A673 (cell line): ENCODE measurements around the gene LDB3. TPM values are rescaled to one million over a fixed set of nuclear protein-coding genes. Genes with fewer than 3 reads are reported as not detected.

ENCODE experiments used
- BruUV-seq: library from RNA; stranded (reverse); fragments of 400-500 nt; replicated peaks from 2 replicates; lab custom pipeline; 2021; lab: Mats Ljungman, UMichigan
- CTCF ChIA-PET: fragments of 300-600 bp; sonication (Branson Sonifier 250); formaldehyde crosslinking; loops from one replicate; lab custom pipeline; 2022; ENCODE audit warnings: antibody characterized with exemption; lab: Charles Lee
- POLR2A ChIA-PET: fragments of 300-600 bp; sonication (Branson Sonifier 250); formaldehyde crosslinking; loops from one replicate; lab custom pipeline; 2022; ENCODE audit warnings: antibody characterized with exemption; ENCODE audit not compliant: low non-redundant PET; lab: Charles Lee
- DNase-seq: peaks from one replicate; pipeline ENCODE4 v3.0.0-alpha.2; 2015; ENCODE audit warnings: low spot score
- H3K27ac ChIP-seq: fragments of 200-600 bp; sonication (generic); 2 replicates; pipeline ENCODE4 v1.5.1; 2016; ENCODE audit warnings: mixed run types, low read depth, mild to moderate bottlenecking, mixed read lengths, antibody characterized with exemption, low read length; ENCODE audit not compliant: poor library complexity, severe bottlenecking
- H3K27me3 ChIP-seq: fragments of 200-600 bp; sonication (generic); replicated peaks from 2 replicates; pipeline ENCODE4 v1.6.1; 2017; ENCODE audit warnings: mixed run types, low read depth, mild to moderate bottlenecking, mixed read lengths, antibody characterized with exemption, low read length; ENCODE audit not compliant: insufficient read depth, poor library complexity
- H3K36me3 ChIP-seq: fragments of 200-600 bp; sonication (generic); 2 replicates; pipeline ENCODE4 v1.6.1; 2016; ENCODE audit warnings: mixed run types, mild to moderate bottlenecking, mixed read lengths, antibody characterized with exemption, low read length; ENCODE audit not compliant: insufficient read depth, poor library complexity, severe bottlenecking
- H3K4me1 ChIP-seq: fragments of 200-600 bp; sonication (generic); 2 replicates; pipeline ENCODE4 v1.6.1; 2017; ENCODE audit warnings: mixed run types, mild to moderate bottlenecking, mixed read lengths, antibody characterized with exemption, low read length; ENCODE audit not compliant: insufficient read depth, poor library complexity, severe bottlenecking
- H3K4me3 ChIP-seq: fragments of 200-600 bp; sonication (generic); 2 replicates; pipeline ENCODE4 v1.5.1; 2016; ENCODE audit warnings: low read depth, mixed run types, mild to moderate bottlenecking, mixed read lengths, low read length; ENCODE audit not compliant: poor library complexity, severe bottlenecking
- H3K9me3 ChIP-seq: fragments of 200-600 bp; sonication (generic); 2 replicates; pipeline ENCODE4 v1.6.1; 2016; ENCODE audit warnings: mixed run types, low read depth, mild to moderate bottlenecking, mixed read lengths, antibody characterized with exemption, low read length; ENCODE audit not compliant: poor library complexity, severe bottlenecking
- EZH2 ChIP-seq: fragments of 200-600 bp; sonication (generic); IDR thresholded peaks from 2 replicates; pipeline ENCODE4 v1.6.1; 2017; ENCODE audit warnings: borderline replicate concordance, low read depth, mild to moderate bottlenecking, mixed read lengths, antibody characterized with exemption, low read length; ENCODE audit not compliant: poor library complexity, severe bottlenecking
- intact Hi-C: fragments of 100-400 bp; cut with micrococcal nuclease; formaldehyde crosslinking; loops from one replicate; pipeline ENCODE4 v1.10.0; 2022; ENCODE audit not compliant: unreplicated experiment
- total RNA-seq: library from RNA; stranded (reverse); gene quantifications from 2 replicates; pipeline ENCODE4 v1.2.3, GENCODE V29; 2021
- TF ChIP-seq, protein P1 (sequence below): fragments of 300-800, 200-600 bp; sonication (generic); conservative IDR thresholded peaks from 2 replicates; pipeline ENCODE4 v1.5.1; 2017; ENCODE audit warnings: low read depth, mild to moderate bottlenecking, antibody characterized with exemption, low read length, moderate library complexity, mixed read lengths

LDB3 gene
- total RNA-seq, 1 experiment from 2014 or later, result 0.34 TPM

DNA sequence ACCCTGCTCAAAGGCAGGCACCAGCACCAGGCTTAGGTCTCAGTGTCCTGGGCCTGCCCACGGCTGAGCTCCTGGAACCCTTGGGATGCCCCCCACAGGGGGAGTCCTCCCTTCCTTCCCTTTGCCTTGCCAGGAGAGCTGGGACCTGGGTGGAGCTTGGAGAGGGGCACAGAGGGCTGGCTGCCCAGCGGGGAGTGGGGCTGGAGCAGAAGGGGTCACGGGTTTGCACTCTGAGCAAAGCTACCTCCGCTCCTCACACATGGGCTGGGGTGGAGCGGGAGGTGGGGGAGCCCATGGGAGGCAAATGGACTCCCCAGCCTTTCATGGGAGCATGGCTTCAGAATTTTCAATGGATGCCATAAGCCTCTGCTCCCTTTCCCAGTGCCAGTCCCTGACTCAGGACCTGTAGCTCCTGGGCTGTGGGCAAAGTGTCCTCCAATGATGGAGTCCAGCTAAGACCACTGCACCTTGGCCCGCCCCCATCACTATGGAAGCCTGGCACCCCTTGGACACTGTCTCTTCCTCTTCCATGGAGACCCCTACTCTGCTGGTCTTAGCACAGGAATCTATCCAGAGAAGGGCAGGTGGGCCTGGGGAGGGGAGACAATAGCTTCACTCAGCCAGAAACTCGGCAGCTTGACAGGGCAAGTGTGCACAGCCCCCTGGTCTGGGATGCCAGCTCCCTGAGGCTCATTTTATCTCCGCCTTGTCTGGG is 39.9 kb downstream of the LDB3 start:
- ChIA-PET CTCF (interaction anchor here (0.5 kb wide), 1 partner anchor 232 kb away, joined by 5 read pairs; no protein-coding TSS in a partner anchor), POLR2A (interaction anchor here (0.5 to 0.7 kb wide), 2 partner anchors 87 to 254 kb away, joined by 3 to 4 read pairs; no protein-coding TSS in a partner anchor)
- no peaks in the 10 kb centered on the region for H3K27me3 ChIP-seq
- peaks cover 19% of the 10 kb centered on the region for H3K4me1 ChIP-seq
- H3K4me3 ChIP-seq, result no peak overlapping the region
- H3K36me3 ChIP-seq, result no peaks in the 10 kb centered on the region
- no peaks in the 10 kb centered on the region for H3K9me3 ChIP-seq
- BruUV-seq, result no TSS peak
- DNase-seq, result no peak
- intact Hi-C loops, result no loop called here
- H3K27ac ChIP-seq, result no peak overlapping the region
- TF ChIP-seq, protein P1, sequence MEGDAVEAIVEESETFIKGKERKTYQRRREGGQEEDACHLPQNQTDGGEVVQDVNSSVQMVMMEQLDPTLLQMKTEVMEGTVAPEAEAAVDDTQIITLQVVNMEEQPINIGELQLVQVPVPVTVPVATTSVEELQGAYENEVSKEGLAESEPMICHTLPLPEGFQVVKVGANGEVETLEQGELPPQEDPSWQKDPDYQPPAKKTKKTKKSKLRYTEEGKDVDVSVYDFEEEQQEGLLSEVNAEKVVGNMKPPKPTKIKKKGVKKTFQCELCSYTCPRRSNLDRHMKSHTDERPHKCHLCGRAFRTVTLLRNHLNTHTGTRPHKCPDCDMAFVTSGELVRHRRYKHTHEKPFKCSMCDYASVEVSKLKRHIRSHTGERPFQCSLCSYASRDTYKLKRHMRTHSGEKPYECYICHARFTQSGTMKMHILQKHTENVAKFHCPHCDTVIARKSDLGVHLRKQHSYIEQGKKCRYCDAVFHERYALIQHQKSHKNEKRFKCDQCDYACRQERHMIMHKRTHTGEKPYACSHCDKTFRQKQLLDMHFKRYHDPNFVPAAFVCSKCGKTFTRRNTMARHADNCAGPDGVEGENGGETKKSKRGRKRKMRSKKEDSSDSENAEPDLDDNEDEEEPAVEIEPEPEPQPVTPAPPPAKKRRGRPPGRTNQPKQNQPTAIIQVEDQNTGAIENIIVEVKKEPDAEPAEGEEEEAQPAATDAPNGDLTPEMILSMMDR, result no peak
- no peak for TF ChIP-seq EZH2

DNA sequence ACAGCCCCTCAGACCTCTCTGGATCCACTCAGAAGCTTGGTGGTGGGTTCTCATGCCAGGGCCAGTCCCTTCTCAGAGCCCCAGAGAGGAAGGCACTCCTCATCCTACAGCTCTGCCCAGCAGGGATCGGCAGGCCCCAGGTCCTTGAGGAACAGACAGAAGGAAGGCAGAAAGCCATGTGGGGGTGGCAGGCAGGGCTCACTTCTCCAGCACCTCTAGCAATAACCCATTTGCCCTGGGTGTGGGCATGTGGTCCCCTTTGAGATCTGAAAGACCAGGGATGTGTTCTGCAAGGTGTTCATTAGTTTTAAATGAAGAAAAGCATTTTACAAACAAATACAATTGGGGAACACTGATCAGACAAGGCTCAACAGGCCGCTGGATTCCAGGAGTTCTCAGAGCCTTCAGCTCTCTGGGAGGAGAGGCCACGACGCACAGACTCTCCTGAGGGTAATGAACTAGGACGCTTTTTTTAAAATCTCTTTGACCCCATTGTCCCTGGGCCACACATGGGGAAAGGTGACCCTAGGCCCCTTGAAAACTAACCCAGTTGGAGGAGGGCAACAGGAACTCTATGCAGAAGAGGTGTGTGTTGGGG is 40.6 kb downstream of the LDB3 start:
- CTCF ChIA-PET, result interaction anchor here (0.5 kb wide), 1 partner anchor 231 kb away, joined by 5 read pairs; no protein-coding TSS in a partner anchor
- TF ChIP-seq EZH2, result no peak
- TF ChIP-seq, protein P1, result no peak
- Histone ChIP-seq H3K27me3 (no peaks in the 10 kb centered on the region), H3K4me1 (peaks cover 24% of the 10 kb centered on the region), H3K4me3 (no peak overlapping the region), H3K36me3 (no peaks in the 10 kb centered on the region), H3K27ac (no peak overlapping the region), H3K9me3 (no peaks in the 10 kb centered on the region)
- no TSS peak for BruUV-seq
- POLR2A ChIA-PET, result interaction anchor here (0.5 to 0.7 kb wide), 2 partner anchors 86 to 253 kb away, joined by 3 to 4 read pairs; no protein-coding TSS in a partner anchor
- intact Hi-C loops, result no loop called here
- DNase-seq, result no peak

DNA sequence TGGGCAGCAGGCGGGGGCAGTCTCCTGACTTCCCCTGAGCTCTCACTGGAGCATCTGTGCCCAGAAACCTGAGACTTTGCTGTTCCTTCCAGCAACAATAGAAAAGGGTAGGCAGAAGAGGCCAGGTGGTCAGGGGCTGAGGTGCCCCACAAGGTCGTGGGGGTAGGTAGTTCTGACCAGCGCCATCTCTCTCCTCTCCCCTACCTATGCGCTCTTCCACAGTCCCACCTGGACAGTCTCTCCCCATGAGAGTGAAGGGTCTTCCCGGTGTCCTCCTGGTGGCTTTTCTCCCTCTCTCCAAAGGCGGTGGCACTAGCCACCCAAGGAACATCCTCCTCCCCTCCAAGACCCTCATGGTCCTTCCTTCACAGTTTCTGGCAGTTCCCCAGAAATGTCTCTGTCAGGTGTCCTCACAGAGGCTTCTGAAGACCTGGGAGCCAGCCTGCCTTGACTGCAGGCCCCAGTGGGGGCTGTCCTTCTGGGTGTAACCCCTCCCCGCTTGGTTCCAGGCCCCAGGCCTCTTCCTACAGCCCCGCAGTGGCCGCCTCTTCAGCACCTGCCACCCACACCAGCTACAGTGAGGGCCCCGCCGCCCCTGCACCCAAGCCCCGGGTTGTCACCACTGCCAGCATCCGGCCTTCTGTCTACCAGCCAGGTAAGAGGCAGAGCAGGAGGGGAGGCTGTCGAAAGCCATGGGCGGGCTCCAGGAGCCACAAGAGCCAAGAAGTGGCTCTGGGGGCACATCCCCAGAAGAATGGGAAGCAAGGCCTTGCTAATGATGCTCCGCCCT is 41.3 kb downstream of the LDB3 start:
- no peaks in the 10 kb centered on the region for H3K9me3 ChIP-seq
- no peaks in the 10 kb centered on the region for H3K27me3 ChIP-seq
- H3K36me3 ChIP-seq, result no peaks in the 10 kb centered on the region
- H3K4me3 ChIP-seq, result no peak overlapping the region
- CTCF ChIA-PET, result no interaction called here
- intact Hi-C loops, result loop anchor here (2.0 to 5.0 kb wide), 3 partner anchors 37 to 208 kb away; no protein-coding TSS in a partner anchor
- DNase-seq, result no peak
- H3K4me1 ChIP-seq, result peaks cover 24% of the 10 kb centered on the region
- TF ChIP-seq, protein P1, result no peak
- TF ChIP-seq EZH2, result no peak
- POLR2A ChIA-PET, result no interaction called here
- H3K27ac ChIP-seq, result no peak overlapping the region
- no TSS peak for BruUV-seq
